IMR-90 (cell line): ENCODE data around the gene SLC2A6.

ENCODE experiments used
- BHLHE40 ChIP-seq: fragments of 150-350 bp; IDR thresholded peaks from 2 replicates; pipeline ENCODE4 v1.6.1; 2016; ENCODE audit warnings: mild to moderate bottlenecking, low read depth, low read length
- CHD1 ChIP-seq: IDR thresholded peaks from 2 replicates; pipeline ENCODE4 v1.6.1; 2012; ENCODE audit warnings: low read depth, low read length, improper control_type of control experiment
- FOS ChIP-seq: fragments of 150-350 bp; IDR thresholded peaks from 2 replicates; pipeline ENCODE4 v1.6.1; 2016; ENCODE audit warnings: low read depth, low read length
- MAFK ChIP-seq: IDR thresholded peaks from 2 replicates; pipeline ENCODE4 v1.6.1; 2012; ENCODE audit warnings: low read depth, low read length, improper control_type of control experiment
- MAZ ChIP-seq: IDR thresholded peaks from 2 replicates; pipeline ENCODE4 v1.6.1; 2012; ENCODE audit warnings: low read depth, mild to moderate bottlenecking, low read length, improper control_type of control experiment, moderate library complexity, borderline replicate concordance
- MXI1 ChIP-seq: IDR thresholded peaks from 2 replicates; pipeline ENCODE4 v1.6.1; 2012; ENCODE audit warnings: low read depth, mild to moderate bottlenecking, low read length, moderate library complexity, borderline replicate concordance
- POLR2A ChIP-seq: IDR thresholded peaks from 2 replicates; pipeline ENCODE4 v1.6.1; 2012; ENCODE audit warnings: mild to moderate bottlenecking, low read depth, low read length
- RAD21 ChIP-seq: IDR thresholded peaks from 2 replicates; pipeline ENCODE4 v1.6.1; 2012; ENCODE audit warnings: low read length, improper control_type of control experiment
- RCOR1 ChIP-seq: IDR thresholded peaks from 2 replicates; pipeline ENCODE4 v1.6.1; 2012; ENCODE audit warnings: mild to moderate bottlenecking, low read length, improper control_type of control experiment; ENCODE audit not compliant: insufficient replicate concordance
- RFX5 ChIP-seq: IDR thresholded peaks from 2 replicates; pipeline ENCODE4 v1.8.0; 2012; ENCODE audit warnings: low read depth, mild to moderate bottlenecking, low read length, moderate library complexity
- TF ChIP-seq, protein P1 (sequence below): conservative IDR thresholded peaks from 2 replicates; pipeline ENCODE4 v1.5.1; 2012; ENCODE audit warnings: mild to moderate bottlenecking, low read depth, low read length, improper control_type of control experiment
- TF ChIP-seq, protein P2 (sequence below): fragments of 150-350 bp; IDR thresholded peaks from 2 replicates; pipeline ENCODE4 v1.6.1; 2017; ENCODE audit warnings: mild to moderate bottlenecking, antibody characterized with exemption, low read length, low read depth
- TF ChIP-seq, protein P3 (sequence below): fragments of 150-350 bp; IDR thresholded peaks from 2 replicates; pipeline ENCODE4 v1.6.1; 2016; ENCODE audit warnings: low read depth, mild to moderate bottlenecking, low read length, moderate library complexity, borderline replicate concordance

DNA sequence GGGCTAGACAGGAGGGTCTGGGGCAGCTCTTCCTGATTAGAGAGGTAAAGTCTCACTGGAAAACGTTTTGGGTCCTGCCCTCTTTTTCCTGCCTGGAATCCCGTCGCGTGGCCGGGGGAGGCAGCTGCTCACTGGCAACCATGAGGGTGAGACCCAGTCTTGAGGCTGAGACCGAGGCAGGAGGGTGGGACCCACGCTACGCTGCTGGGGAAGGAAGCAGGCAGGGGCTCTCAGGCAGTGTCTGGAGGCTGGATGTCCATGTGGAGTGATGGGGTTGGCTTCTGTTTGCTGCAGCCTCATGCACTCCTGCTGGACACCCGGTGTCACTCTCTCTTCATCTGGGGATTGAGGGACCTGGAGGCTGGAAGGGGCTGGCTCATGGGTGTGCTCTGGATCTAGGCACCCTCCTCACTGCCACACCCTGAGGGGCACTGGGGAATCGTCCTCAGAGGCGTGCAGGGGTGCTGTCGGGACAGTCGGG lies 11.3 kb upstream of the SLC2A6 start:
- TF ChIP-seq RAD21 (no peak), POLR2A (no peak), BHLHE40 (no peak), MAFK (no peak), RFX5 (no peak), RCOR1 (no peak), MXI1 (no peak), FOS (no peak), CHD1 (no peak), MAZ (no peak)
- TF ChIP-seq, protein P1, sequence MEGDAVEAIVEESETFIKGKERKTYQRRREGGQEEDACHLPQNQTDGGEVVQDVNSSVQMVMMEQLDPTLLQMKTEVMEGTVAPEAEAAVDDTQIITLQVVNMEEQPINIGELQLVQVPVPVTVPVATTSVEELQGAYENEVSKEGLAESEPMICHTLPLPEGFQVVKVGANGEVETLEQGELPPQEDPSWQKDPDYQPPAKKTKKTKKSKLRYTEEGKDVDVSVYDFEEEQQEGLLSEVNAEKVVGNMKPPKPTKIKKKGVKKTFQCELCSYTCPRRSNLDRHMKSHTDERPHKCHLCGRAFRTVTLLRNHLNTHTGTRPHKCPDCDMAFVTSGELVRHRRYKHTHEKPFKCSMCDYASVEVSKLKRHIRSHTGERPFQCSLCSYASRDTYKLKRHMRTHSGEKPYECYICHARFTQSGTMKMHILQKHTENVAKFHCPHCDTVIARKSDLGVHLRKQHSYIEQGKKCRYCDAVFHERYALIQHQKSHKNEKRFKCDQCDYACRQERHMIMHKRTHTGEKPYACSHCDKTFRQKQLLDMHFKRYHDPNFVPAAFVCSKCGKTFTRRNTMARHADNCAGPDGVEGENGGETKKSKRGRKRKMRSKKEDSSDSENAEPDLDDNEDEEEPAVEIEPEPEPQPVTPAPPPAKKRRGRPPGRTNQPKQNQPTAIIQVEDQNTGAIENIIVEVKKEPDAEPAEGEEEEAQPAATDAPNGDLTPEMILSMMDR = no peak
- TF ChIP-seq, protein P2, sequence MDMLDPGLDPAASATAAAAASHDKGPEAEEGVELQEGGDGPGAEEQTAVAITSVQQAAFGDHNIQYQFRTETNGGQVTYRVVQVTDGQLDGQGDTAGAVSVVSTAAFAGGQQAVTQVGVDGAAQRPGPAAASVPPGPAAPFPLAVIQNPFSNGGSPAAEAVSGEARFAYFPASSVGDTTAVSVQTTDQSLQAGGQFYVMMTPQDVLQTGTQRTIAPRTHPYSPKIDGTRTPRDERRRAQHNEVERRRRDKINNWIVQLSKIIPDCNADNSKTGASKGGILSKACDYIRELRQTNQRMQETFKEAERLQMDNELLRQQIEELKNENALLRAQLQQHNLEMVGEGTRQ = no peak
- TF ChIP-seq, protein P3, sequence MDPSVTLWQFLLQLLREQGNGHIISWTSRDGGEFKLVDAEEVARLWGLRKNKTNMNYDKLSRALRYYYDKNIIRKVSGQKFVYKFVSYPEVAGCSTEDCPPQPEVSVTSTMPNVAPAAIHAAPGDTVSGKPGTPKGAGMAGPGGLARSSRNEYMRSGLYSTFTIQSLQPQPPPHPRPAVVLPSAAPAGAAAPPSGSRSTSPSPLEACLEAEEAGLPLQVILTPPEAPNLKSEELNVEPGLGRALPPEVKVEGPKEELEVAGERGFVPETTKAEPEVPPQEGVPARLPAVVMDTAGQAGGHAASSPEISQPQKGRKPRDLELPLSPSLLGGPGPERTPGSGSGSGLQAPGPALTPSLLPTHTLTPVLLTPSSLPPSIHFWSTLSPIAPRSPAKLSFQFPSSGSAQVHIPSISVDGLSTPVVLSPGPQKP = no peak
